Fibroblast of upper back skin (primary cell): Measurements from ENCODE around the gene VPS13C.

Experiments
- DNase-seq: peaks from one replicate; pipeline ENCODE4 v3.0.0-alpha.2; 2013

Gene VPS13C

GRCh38 chr15:61917457-61917856 is 142.8 kb downstream of the VPS13C start:
- no peak for DNase-seq

GRCh38 chr15:61916104-61916503 is 144.1 kb downstream of the VPS13C start:
- peak; percentile 56 for DNase-seq

GRCh38 chr15:61915640-61916039 is 144.6 kb downstream of the VPS13C start:
- DNase-seq: no peak

GRCh38 chr15:61910839-61911369 is 149.3 kb downstream of the VPS13C start:
- no peak for DNase-seq

- no peak for DNase-seq
Observed at GRCh38 chr15:61908241-61908640, 152.0 kb downstream of the VPS13C start.

GRCh38 chr15:61907753-61908086 is 152.5 kb downstream of the VPS13C start:
- DNase-seq: no peak

- DNase-seq: no peak
Observed at GRCh38 chr15:61906961-61907752, 153.1 kb downstream of the VPS13C start.

- DNase-seq: no peak
Observed at GRCh38 chr15:61893146-61893545, 167.1 kb downstream of the VPS13C start.

GRCh38 chr15:61892140-61892539 is 168.1 kb downstream of the VPS13C start:
- no peak for DNase-seq

- no peak for DNase-seq
Observed at GRCh38 chr15:61890106-61890505, 170.1 kb downstream of the VPS13C start.

- DNase-seq: no peak
Observed at GRCh38 chr15:61889706-61890105, 170.5 kb downstream of the VPS13C start.

GRCh38 chr15:61888074-61888780 is 172.0 kb downstream of the VPS13C start:
- DNase-seq: peak; percentile 20

- DNase-seq: no peak
Observed at GRCh38 chr15:61880084-61880483, 180.2 kb downstream of the VPS13C start.

GRCh38 chr15:61879219-61879618 is 181.0 kb downstream of the VPS13C start:
- DNase-seq: no peak

GRCh38 chr15:61871926-61872522 is 188.2 kb downstream of the VPS13C start:
- peak; percentile 27 for DNase-seq

GRCh38 chr15:61869656-61870055 is 190.6 kb downstream of the VPS13C start:
- DNase-seq: no peak

- no peak for DNase-seq
Observed at GRCh38 chr15:61861962-61862361, 198.3 kb downstream of the VPS13C start.

GRCh38 chr15:61857169-61857829 is 202.9 kb downstream of the VPS13C start:
- no peak for DNase-seq

GRCh38 chr15:61856295-61856694 is 204.0 kb downstream of the VPS13C start:
- DNase-seq: no peak

GRCh38 chr15:61853195-61853594 is 207.1 kb downstream of the VPS13C start:
- no peak for DNase-seq

GRCh38 chr15:61851955-61852354 is 208.3 kb downstream of the VPS13C start:
- no peak for DNase-seq

GRCh38 chr15:61849447-61849846 is 210.8 kb downstream of the VPS13C start:
- DNase-seq: no peak

- DNase-seq: no peak
Observed at GRCh38 chr15:61841466-61841865, 218.8 kb downstream of the VPS13C start.
